ENCODE results near the gene IQCC. TPM values are rescaled to one million over a fixed set of nuclear protein-coding genes. Genes with fewer than 3 reads are reported as not detected.

Gene IQCC
- total and polyA plus RNA-seq, 7 donors = 0.60 to 3.9 (median 1.8) TPM

DNA sequence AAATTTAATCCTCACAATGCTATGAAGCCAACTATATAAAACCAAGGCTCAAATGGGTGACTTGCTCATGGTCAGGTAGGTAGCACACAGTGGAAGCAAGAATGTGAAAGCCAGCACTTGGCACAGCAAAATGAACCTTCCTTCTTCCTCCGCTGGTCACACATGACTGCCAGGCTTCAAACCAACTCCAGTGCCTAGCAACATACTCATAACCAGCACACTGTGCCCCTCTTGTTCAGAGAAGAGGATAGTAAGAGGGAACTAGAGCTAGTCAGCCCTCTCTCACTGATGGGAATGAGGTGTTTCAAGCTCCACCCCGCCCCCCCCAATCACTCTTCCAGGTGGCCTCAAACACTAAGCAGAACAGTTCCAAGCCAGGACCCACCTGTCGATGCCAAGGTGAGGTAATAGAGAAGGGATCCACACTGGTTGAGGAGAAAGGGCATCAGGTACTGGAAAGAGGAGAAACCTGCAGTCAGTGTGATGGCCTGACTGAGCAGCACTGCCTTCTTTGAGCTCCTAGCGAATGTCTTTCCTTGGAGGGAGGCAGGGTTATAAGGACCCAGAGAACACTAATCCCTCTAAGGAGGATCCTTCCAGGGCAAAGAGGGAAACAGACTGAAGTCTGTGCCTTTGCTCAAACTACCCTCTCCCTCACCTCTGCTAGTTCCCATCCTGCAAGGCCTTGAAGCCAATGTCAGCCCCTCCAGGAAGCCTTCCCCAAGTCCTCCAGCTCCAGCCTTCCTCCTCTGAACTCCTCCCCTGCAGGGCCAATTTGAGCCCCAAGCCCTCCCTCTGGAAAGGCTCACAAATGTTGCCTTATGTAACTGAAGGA lies 15.5 kb downstream of the IQCC start:
- peaks cover 1 to 57% (median 21%) of the 10 kb centered on the region in 4 donors for H3K36me3 ChIP-seq
- H3K9me3 ChIP-seq = no peaks in the 10 kb centered on the region
- TF ChIP-seq, protein P1, sequence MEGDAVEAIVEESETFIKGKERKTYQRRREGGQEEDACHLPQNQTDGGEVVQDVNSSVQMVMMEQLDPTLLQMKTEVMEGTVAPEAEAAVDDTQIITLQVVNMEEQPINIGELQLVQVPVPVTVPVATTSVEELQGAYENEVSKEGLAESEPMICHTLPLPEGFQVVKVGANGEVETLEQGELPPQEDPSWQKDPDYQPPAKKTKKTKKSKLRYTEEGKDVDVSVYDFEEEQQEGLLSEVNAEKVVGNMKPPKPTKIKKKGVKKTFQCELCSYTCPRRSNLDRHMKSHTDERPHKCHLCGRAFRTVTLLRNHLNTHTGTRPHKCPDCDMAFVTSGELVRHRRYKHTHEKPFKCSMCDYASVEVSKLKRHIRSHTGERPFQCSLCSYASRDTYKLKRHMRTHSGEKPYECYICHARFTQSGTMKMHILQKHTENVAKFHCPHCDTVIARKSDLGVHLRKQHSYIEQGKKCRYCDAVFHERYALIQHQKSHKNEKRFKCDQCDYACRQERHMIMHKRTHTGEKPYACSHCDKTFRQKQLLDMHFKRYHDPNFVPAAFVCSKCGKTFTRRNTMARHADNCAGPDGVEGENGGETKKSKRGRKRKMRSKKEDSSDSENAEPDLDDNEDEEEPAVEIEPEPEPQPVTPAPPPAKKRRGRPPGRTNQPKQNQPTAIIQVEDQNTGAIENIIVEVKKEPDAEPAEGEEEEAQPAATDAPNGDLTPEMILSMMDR (IDR thresholded peaks at IDR 0.05) = no peak
- no peak for TF ChIP-seq EP300 (IDR thresholded peaks at IDR 0.05)
- TF ChIP-seq POLR2A (IDR thresholded peaks at IDR 0.05) = no peak
- TF ChIP-seq POLR2AphosphoS5 (IDR thresholded peaks at IDR 0.05) = no peak
- intact Hi-C loops (cut with DNase I) = loop anchor here (5.0 kb wide), 1 partner anchor 131 kb away; no protein-coding TSS in a partner anchor
- peak overlapping the region; percentile 70 to 87 (median 73) for H3K4me3 ChIP-seq
- no peaks in the 10 kb centered on the region for H3K27me3 ChIP-seq
- H3K4me1 ChIP-seq = peaks cover 0 to 32% (median 26%) of the 10 kb centered on the region in 4 donors
- H3K27ac ChIP-seq = peak overlapping the region; percentile 88 to 91 (median 90)
- no peak for DNase-seq
- 85 to 89% methylated on average over 4 of the region's 4 CpGs for WGBS, 2 donors

DNA sequence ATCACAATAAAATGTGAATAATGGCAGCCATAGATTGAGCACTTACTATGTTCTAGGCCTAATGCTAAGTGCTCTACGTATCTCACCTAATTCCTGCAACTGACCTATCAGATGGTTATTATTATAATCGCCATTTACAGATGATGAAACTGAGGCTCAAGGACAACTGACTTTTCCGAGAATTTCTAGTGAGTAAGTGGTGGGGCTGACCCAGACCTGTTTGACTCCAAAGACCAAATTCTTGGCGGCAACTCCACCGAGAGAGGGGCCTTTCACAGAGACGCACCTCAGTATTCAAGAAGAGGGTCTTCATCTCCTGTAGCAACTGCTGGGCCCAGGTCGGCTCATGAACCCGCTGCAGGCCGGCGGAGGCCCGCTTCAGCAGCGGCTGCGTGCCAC lies 16.1 kb downstream of the IQCC start:
- intact Hi-C loops (cut with DNase I) = loop anchor here (5.0 kb wide), 1 partner anchor 131 kb away; no protein-coding TSS in a partner anchor
- Histone ChIP-seq H3K27ac (peak overlapping the region; percentile 88 to 91 (median 90)), H3K4me1 (peaks cover 0 to 32% (median 26%) of the 10 kb centered on the region in 4 donors), H3K9me3 (no peaks in the 10 kb centered on the region), H3K4me3 (peak overlapping the region; percentile 70 to 87 (median 73)), H3K27me3 (no peaks in the 10 kb centered on the region), H3K36me3 (peaks cover 8 to 57% (median 22%) of the 10 kb centered on the region in 4 donors)
- 7 to 18% methylated on average over 13 of the region's 13 CpGs for WGBS, 2 donors
- TF ChIP-seq POLR2AphosphoS5 (IDR thresholded peaks at IDR 0.05) = no peak
- no peak for TF ChIP-seq EP300 (IDR thresholded peaks at IDR 0.05)
- no peak for TF ChIP-seq POLR2A (IDR thresholded peaks at IDR 0.05)
- TF ChIP-seq, protein P1 (IDR thresholded peaks at IDR 0.05) = no peak
- no peak for DNase-seq

DNA sequence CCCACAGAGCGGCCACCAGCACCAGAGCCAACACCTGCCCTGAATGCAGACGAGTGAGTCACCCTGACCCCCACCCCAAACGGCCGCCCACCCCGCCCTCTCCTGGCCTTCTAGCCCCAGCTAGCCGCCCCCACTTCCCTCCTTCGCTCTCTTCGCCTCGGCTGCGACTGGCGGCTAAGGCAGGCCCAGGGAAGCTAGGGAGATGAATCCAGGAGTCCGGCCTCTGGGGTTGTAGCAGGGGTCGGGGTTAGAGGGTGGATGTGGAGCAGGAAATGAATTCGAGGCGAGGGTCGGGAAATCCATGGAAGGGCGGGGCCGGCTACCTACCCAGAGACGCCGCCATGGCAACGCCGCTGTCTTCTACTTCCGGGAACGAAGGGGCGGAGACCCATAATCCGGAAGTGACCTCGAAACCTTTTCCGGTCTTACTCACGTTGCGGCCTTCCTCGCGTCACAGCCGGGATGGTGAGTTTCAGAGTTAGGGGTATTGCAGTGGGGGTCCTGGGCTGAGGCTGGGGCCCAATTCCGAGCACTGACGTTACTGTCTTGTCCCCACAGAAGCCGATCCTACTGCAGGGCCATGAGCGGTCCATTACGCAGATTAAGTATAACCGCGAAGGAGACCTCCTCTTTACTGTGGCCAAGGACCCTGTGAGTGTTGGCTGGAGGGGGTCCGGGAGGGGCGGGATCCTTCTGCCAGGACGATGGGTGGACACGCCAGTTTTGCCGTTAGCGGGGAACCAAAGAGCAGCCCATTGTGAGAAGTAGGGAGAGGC lies 16.7 kb downstream of the IQCC start, which contains the start of the genes EIF3I and TMEM234:
TSS of gene EIF3I (plus strand) at position 428 of the 776 bp plus-strand sequence. CDS start at position 463, 35 bp downstream.
TSS of gene TMEM234 (minus strand) at position 374 of the 776 bp plus-strand sequence. CDS start at position 343, 31 bp downstream.
- no peaks in the 10 kb centered on the region for H3K27me3 ChIP-seq
- H3K27ac ChIP-seq = peak within 1 kb of the TSS; percentile 88 to 91 (median 90)
- TF ChIP-seq, protein P1 (IDR thresholded peaks at IDR 0.05) = no peak
- TF ChIP-seq EP300 (IDR thresholded peaks at IDR 0.05) (peak in 1 of 4 donors; percentile 53), POLR2AphosphoS5 (IDR thresholded peaks at IDR 0.05) (peak; percentile 91 to 95 (median 94)), POLR2A (IDR thresholded peaks at IDR 0.05) (peak; percentile 61 to 71)
- peaks cover 12 to 57% (median 16%) of the 10 kb centered on the region in 4 donors for H3K36me3 ChIP-seq
- no peaks in the 10 kb centered on the region for H3K9me3 ChIP-seq
- peak; percentile 97 for DNase-seq
- WGBS, 2 donors = 0 to 1% methylated on average over 46 of the region's 46 CpGs
- H3K4me3 ChIP-seq = peak within 1 kb of the TSS; percentile 70 to 87 (median 73)
- intact Hi-C loops (cut with DNase I) = loop anchor here (1.0 to 5.0 kb wide), 3 partner anchors 18 to 130 kb away; no protein-coding TSS in a partner anchor
- H3K4me1 ChIP-seq = peaks cover 0 to 32% (median 26%) of the 10 kb centered on the region in 4 donors

DNA sequence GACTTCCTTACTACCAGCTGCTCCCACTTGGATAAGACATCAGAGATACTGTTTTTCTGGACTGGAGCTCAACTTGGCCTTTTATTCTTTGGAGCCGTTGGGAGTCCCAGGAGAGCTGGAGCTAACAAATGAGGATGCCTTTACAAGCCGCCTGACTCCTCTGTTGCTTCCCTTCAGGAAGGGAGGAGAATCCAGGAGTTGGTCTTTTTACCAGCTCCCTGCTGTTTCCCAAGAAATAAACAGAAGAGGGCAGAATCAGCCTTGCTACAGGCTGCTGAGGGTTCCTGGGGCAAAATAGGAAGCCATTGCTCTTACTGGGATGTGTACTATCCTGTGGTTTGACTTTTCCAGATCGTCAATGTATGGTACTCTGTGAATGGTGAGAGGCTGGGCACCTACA lies 18.2 kb downstream of the IQCC start:
- no peak for DNase-seq
- Histone ChIP-seq H3K27ac (peak overlapping the region in 3 of 4 donors; percentile 31 to 90 (median 88)), H3K9me3 (no peaks in the 10 kb centered on the region), H3K36me3 (peaks cover 22 to 58% (median 27%) of the 10 kb centered on the region in 4 donors), H3K27me3 (no peaks in the 10 kb centered on the region), H3K4me1 (peaks cover 0 to 32% (median 26%) of the 10 kb centered on the region in 4 donors), H3K4me3 (peak overlapping the region in 1 of 4 donors; percentile 70)
- TF ChIP-seq POLR2A (IDR thresholded peaks at IDR 0.05) (no peak), POLR2AphosphoS5 (IDR thresholded peaks at IDR 0.05) (no peak), EP300 (IDR thresholded peaks at IDR 0.05) (no peak)
- TF ChIP-seq, protein P1 (IDR thresholded peaks at IDR 0.05) = no peak
- WGBS, 2 donors = 86 to 90% methylated on average over 3 of the region's 3 CpGs
- intact Hi-C loops (cut with DNase I) = loop anchor here (5.0 kb wide), 1 partner anchor 129 kb away; no protein-coding TSS in a partner anchor
